ENCODE measurements around the gene CYP1A1.
"Not testable (repeated sequence)": the region's sequence is repeated elsewhere in the genome, so short reads cannot be mapped to it uniquely, and the experiment has no call there.

The CYP1A1 gene

DNA sequence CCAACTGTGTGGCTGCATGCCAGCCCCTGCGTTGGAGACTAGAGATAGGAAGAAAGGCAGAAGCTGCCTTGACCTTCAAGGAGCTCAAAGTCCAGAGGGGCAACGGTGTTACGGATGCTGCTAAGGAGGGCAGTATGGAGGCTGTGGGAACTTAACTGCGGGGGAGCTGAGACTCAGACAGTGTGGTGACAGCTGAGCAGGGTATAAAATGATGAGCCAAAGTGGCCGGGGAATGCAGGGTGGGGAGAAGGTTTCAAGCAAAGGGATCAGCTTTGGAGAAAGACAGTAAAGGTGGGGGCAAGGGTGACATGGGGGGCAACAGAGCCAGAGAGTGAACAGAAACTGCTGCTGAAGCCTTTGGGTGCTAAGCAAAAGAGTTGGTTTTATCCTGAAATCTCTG, 17.1 kb upstream of the CYP1A1 start:
- no peak overlapping the region for H3K9ac ChIP-seq (ENCODE audit: low read depth in 1 of 2, low read length in 2 of 2)
- no peaks in the 10 kb centered on the region for H3K4me1 ChIP-seq (ENCODE audit: control insufficient read depth in 1 of 2, insufficient read depth in 2 of 2, low read length in 2 of 2)
- no peak overlapping the region for H3K27ac ChIP-seq (ENCODE audit: low read depth, low read length)

GRCh38 chr15:74738239-74738638, 12.9 kb upstream of the CYP1A1 start:
- not testable (repeated sequence) for H3K9ac ChIP-seq (ENCODE audit: low read depth in 1 of 2, low read length in 2 of 2); H3K4me3 ChIP-seq (ENCODE audit: low read depth in 1 of 2, low read length in 2 of 2); H3K27me3 ChIP-seq (ENCODE audit: control insufficient read depth in 1 of 2, insufficient read depth in 2 of 2, low read length in 2 of 2)

More for the DNA sequence above, 17.1 kb upstream of the CYP1A1 start:
- H3K4me3 ChIP-seq (ENCODE audit: low read depth in 1 of 2, low read length in 2 of 2), result no peak overlapping the region
- H3K27me3 ChIP-seq (ENCODE audit: control insufficient read depth in 1 of 2, insufficient read depth in 2 of 2, low read length in 2 of 2), result no peaks in the 10 kb centered on the region
- H3K9me3 ChIP-seq (ENCODE audit: control insufficient read depth in 1 of 2, low read length in 2 of 2), result peaks cover 0 to 3% of the 10 kb centered on the region in 2 donors
- no peaks in the 10 kb centered on the region for H3K36me3 ChIP-seq (ENCODE audit: control insufficient read depth in 1 of 2, insufficient read depth in 2 of 2, low read length in 2 of 2)

DNA sequence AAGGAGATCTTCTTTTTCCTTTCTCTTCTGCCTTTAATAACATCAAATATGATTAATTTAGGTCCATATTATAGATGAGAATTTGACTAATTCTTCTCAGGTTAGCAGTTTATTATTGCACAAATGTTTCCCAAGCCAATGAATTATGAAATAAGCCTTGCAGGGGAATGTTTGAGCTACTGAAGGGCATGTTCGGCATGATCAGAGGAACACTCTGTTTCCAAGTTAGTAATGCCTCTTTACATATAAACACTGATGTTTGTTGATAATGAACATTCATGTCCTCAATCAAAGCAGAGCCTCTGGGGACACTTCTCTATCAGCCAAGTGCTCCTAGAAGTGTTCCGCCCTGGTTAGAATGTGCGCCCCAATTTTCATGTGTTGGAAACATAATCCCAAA, 10.0 kb upstream of the CYP1A1 start:
- H3K27me3 ChIP-seq (ENCODE audit: control insufficient read depth in 1 of 2, insufficient read depth in 2 of 2, low read length in 2 of 2), result peaks cover 3 to 21% of the 10 kb centered on the region in 2 donors
- H3K36me3 ChIP-seq (ENCODE audit: control insufficient read depth in 1 of 2, insufficient read depth in 2 of 2, low read length in 2 of 2), result no peaks in the 10 kb centered on the region
- H3K27ac ChIP-seq (ENCODE audit: low read depth, low read length), result no peak overlapping the region
- H3K4me3 ChIP-seq (ENCODE audit: low read depth in 1 of 2, low read length in 2 of 2), result no peak overlapping the region
- no peaks in the 10 kb centered on the region for H3K9me3 ChIP-seq (ENCODE audit: control insufficient read depth in 1 of 2, low read length in 2 of 2)
- H3K9ac ChIP-seq (ENCODE audit: low read depth in 1 of 2, low read length in 2 of 2), result no peak overlapping the region
- peaks cover 0 to 6% of the 10 kb centered on the region in 2 donors for H3K4me1 ChIP-seq (ENCODE audit: control insufficient read depth in 1 of 2, insufficient read depth in 2 of 2, low read length in 2 of 2)

More at GRCh38 chr15:74738239-74738638, 12.9 kb upstream of the CYP1A1 start:
- H3K4me1 ChIP-seq (ENCODE audit: control insufficient read depth in 1 of 2, insufficient read depth in 2 of 2, low read length in 2 of 2); H3K9me3 ChIP-seq (ENCODE audit: control insufficient read depth in 1 of 2, low read length in 2 of 2); H3K27ac ChIP-seq (ENCODE audit: low read depth, low read length); H3K36me3 ChIP-seq (ENCODE audit: control insufficient read depth in 1 of 2, insufficient read depth in 2 of 2, low read length in 2 of 2): not testable (repeated sequence)

GRCh38 chr15:74733269-74733668, 7.9 kb upstream of the CYP1A1 start:
- no peaks in the 10 kb centered on the region for H3K36me3 ChIP-seq (ENCODE audit: control insufficient read depth in 1 of 2, insufficient read depth in 2 of 2, low read length in 2 of 2)
- H3K4me1 ChIP-seq (ENCODE audit: control insufficient read depth in 1 of 2, insufficient read depth in 2 of 2, low read length in 2 of 2), result peaks cover 0 to 6% of the 10 kb centered on the region in 2 donors
- H3K27me3 ChIP-seq (ENCODE audit: control insufficient read depth in 1 of 2, insufficient read depth in 2 of 2, low read length in 2 of 2), result peaks cover 3 to 21% of the 10 kb centered on the region in 2 donors
- H3K4me3 ChIP-seq (ENCODE audit: low read depth in 1 of 2, low read length in 2 of 2), result no peak overlapping the region
- H3K27ac ChIP-seq (ENCODE audit: low read depth, low read length), result no peak overlapping the region
- no peaks in the 10 kb centered on the region for H3K9me3 ChIP-seq (ENCODE audit: control insufficient read depth in 1 of 2, low read length in 2 of 2)
- no peak overlapping the region for H3K9ac ChIP-seq (ENCODE audit: low read depth in 1 of 2, low read length in 2 of 2)

GRCh38 chr15:74732846-74733245, 7.5 kb upstream of the CYP1A1 start:
- Histone ChIP-seq H3K27me3 (ENCODE audit: control insufficient read depth in 1 of 2, insufficient read depth in 2 of 2, low read length in 2 of 2) (peaks cover 5 to 23% of the 10 kb centered on the region in 2 donors), H3K36me3 (ENCODE audit: control insufficient read depth in 1 of 2, insufficient read depth in 2 of 2, low read length in 2 of 2) (no peaks in the 10 kb centered on the region), H3K9ac (ENCODE audit: low read depth in 1 of 2, low read length in 2 of 2) (no peak overlapping the region), H3K4me1 (ENCODE audit: control insufficient read depth in 1 of 2, insufficient read depth in 2 of 2, low read length in 2 of 2) (peaks cover 0 to 6% of the 10 kb centered on the region in 2 donors), H3K9me3 (ENCODE audit: control insufficient read depth in 1 of 2, low read length in 2 of 2) (no peaks in the 10 kb centered on the region), H3K27ac (ENCODE audit: low read depth, low read length) (no peak overlapping the region), H3K4me3 (ENCODE audit: low read depth in 1 of 2, low read length in 2 of 2) (no peak overlapping the region)

DNA sequence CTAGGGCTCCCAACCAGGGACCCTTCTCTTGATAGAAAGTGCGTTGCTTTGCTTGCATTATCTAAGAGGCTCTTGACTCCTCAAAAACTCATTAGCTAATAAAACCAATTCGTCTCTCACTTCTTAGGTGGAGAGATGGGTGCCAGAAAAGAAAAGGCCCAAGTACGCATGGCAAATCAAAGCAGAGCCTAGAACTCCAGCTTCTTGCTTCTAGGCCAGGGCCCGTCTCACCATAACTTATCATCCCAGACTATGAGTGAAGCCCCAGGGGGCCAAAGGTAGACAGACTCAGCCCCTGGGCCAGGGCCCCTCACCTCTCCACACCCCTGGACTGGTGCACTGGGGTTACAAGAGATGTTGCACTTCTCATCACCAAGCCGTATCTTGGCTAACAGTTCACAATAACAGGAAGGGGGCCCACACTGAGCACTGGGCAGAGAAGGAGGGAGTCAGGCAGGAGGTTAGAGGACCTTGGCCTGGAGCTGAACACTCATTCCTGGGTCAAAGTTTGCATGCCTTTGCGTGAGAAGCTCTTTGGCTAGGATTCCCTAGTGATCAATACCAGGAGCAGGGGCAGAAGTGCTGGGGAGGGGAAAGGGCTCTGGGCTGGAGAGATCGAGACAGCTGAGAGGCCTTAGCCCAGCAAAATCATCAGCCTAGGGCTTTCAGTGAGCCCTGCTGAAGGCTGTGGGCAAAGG, 5.4 kb upstream of the CYP1A1 start:
- H3K27me3 ChIP-seq (ENCODE audit: control insufficient read depth in 1 of 2, insufficient read depth in 2 of 2, low read length in 2 of 2), result peaks cover 17 to 30% of the 10 kb centered on the region in 2 donors
- H3K4me1 ChIP-seq (ENCODE audit: control insufficient read depth in 1 of 2, insufficient read depth in 2 of 2, low read length in 2 of 2), result peaks cover 13% of the 10 kb centered on the region in 2 donors
- no peak overlapping the region for H3K4me3 ChIP-seq (ENCODE audit: low read depth in 1 of 2, low read length in 2 of 2)
- no peaks in the 10 kb centered on the region for H3K9me3 ChIP-seq (ENCODE audit: control insufficient read depth in 1 of 2, low read length in 2 of 2)
- H3K27ac ChIP-seq (ENCODE audit: low read depth, low read length), result no peak overlapping the region
- no peaks in the 10 kb centered on the region for H3K36me3 ChIP-seq (ENCODE audit: control insufficient read depth in 1 of 2, insufficient read depth in 2 of 2, low read length in 2 of 2)
- no peak overlapping the region for H3K9ac ChIP-seq (ENCODE audit: low read depth in 1 of 2, low read length in 2 of 2)

GRCh38 chr15:74729372-74729771, 4.0 kb upstream of the CYP1A1 start:
- not testable (repeated sequence) for H3K9ac ChIP-seq (ENCODE audit: low read depth in 1 of 2, low read length in 2 of 2); H3K36me3 ChIP-seq (ENCODE audit: control insufficient read depth in 1 of 2, insufficient read depth in 2 of 2, low read length in 2 of 2); H3K9me3 ChIP-seq (ENCODE audit: control insufficient read depth in 1 of 2, low read length in 2 of 2); H3K4me3 ChIP-seq (ENCODE audit: low read depth in 1 of 2, low read length in 2 of 2); H3K27ac ChIP-seq (ENCODE audit: low read depth, low read length)
- Histone ChIP-seq H3K4me1 (ENCODE audit: control insufficient read depth in 1 of 2, insufficient read depth in 2 of 2, low read length in 2 of 2) (peaks cover 13 to 16% of the 10 kb centered on the region in 2 donors), H3K27me3 (ENCODE audit: control insufficient read depth in 1 of 2, insufficient read depth in 2 of 2, low read length in 2 of 2) (peaks cover 17 to 30% of the 10 kb centered on the region in 2 donors)

GRCh38 chr15:74728699-74729098, 3.4 kb upstream of the CYP1A1 start:
- H3K4me1 ChIP-seq (ENCODE audit: control insufficient read depth in 1 of 2, insufficient read depth in 2 of 2, low read length in 2 of 2), result peaks cover 13 to 16% of the 10 kb centered on the region in 2 donors
- peaks cover 17 to 30% of the 10 kb centered on the region in 2 donors for H3K27me3 ChIP-seq (ENCODE audit: control insufficient read depth in 1 of 2, insufficient read depth in 2 of 2, low read length in 2 of 2)
- H3K27ac ChIP-seq (ENCODE audit: low read depth, low read length); H3K9me3 ChIP-seq (ENCODE audit: control insufficient read depth in 1 of 2, low read length in 2 of 2); H3K36me3 ChIP-seq (ENCODE audit: control insufficient read depth in 1 of 2, insufficient read depth in 2 of 2, low read length in 2 of 2); H3K4me3 ChIP-seq (ENCODE audit: low read depth in 1 of 2, low read length in 2 of 2); H3K9ac ChIP-seq (ENCODE audit: low read depth in 1 of 2, low read length in 2 of 2): not testable (repeated sequence)

- Histone ChIP-seq H3K4me3 (ENCODE audit: low read depth in 1 of 2, low read length in 2 of 2) (no peak overlapping the region), H3K4me1 (ENCODE audit: control insufficient read depth in 1 of 2, insufficient read depth in 2 of 2, low read length in 2 of 2) (peaks cover 13 to 16% of the 10 kb centered on the region in 2 donors), H3K9me3 (ENCODE audit: control insufficient read depth in 1 of 2, low read length in 2 of 2) (no peaks in the 10 kb centered on the region), H3K27me3 (ENCODE audit: control insufficient read depth in 1 of 2, insufficient read depth in 2 of 2, low read length in 2 of 2) (peaks cover 14 to 24% of the 10 kb centered on the region in 2 donors), H3K36me3 (ENCODE audit: control insufficient read depth in 1 of 2, insufficient read depth in 2 of 2, low read length in 2 of 2) (no peaks in the 10 kb centered on the region), H3K9ac (ENCODE audit: low read depth in 1 of 2, low read length in 2 of 2) (no peak overlapping the region), H3K27ac (ENCODE audit: low read depth, low read length) (no peak overlapping the region)
Measured at GRCh38 chr15:74727727-74728126, 2.4 kb upstream of the CYP1A1 start.

- Histone ChIP-seq H3K4me3 (ENCODE audit: low read depth in 1 of 2, low read length in 2 of 2) (peak overlapping the region; percentile 72), H3K27ac (ENCODE audit: low read depth, low read length) (no peak overlapping the region), H3K4me1 (ENCODE audit: control insufficient read depth in 1 of 2, insufficient read depth in 2 of 2, low read length in 2 of 2) (peaks cover 13 to 16% of the 10 kb centered on the region in 2 donors), H3K9ac (ENCODE audit: low read depth in 1 of 2, low read length in 2 of 2) (peak overlapping the region in 1 of 2 donors; percentile 25), H3K36me3 (ENCODE audit: control insufficient read depth in 1 of 2, insufficient read depth in 2 of 2, low read length in 2 of 2) (no peaks in the 10 kb centered on the region), H3K27me3 (ENCODE audit: control insufficient read depth in 1 of 2, insufficient read depth in 2 of 2, low read length in 2 of 2) (peaks cover 13 to 20% of the 10 kb centered on the region in 2 donors), H3K9me3 (ENCODE audit: control insufficient read depth in 1 of 2, low read length in 2 of 2) (no peaks in the 10 kb centered on the region)
Measured at GRCh38 chr15:74726774-74727164, 1.4 kb upstream of the CYP1A1 start.
